ENCODE data around the gene XK. TPM values are rescaled to one million over a fixed set of nuclear protein-coding genes. Genes with fewer than 3 reads are reported as not detected.

The XK gene
- total RNA-seq, 1 donor from 2014 or later = 2.2 TPM

- Histone ChIP-seq H3K36me3 (no peaks in the 10 kb centered on the region), H3K27me3 (ENCODE audit: low read depth) (no peaks in the 10 kb centered on the region), H3K9me3 (no peaks in the 10 kb centered on the region), H3K4me1 (no peaks in the 10 kb centered on the region), H3K4me3 (no peak overlapping the region), H3K27ac (no peak overlapping the region)
- intact Hi-C loops (cut with DNase I) = no loop called here
- DNase-seq (no peak), ATAC-seq (no peak)
- TF ChIP-seq, protein P1, sequence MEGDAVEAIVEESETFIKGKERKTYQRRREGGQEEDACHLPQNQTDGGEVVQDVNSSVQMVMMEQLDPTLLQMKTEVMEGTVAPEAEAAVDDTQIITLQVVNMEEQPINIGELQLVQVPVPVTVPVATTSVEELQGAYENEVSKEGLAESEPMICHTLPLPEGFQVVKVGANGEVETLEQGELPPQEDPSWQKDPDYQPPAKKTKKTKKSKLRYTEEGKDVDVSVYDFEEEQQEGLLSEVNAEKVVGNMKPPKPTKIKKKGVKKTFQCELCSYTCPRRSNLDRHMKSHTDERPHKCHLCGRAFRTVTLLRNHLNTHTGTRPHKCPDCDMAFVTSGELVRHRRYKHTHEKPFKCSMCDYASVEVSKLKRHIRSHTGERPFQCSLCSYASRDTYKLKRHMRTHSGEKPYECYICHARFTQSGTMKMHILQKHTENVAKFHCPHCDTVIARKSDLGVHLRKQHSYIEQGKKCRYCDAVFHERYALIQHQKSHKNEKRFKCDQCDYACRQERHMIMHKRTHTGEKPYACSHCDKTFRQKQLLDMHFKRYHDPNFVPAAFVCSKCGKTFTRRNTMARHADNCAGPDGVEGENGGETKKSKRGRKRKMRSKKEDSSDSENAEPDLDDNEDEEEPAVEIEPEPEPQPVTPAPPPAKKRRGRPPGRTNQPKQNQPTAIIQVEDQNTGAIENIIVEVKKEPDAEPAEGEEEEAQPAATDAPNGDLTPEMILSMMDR (IDR thresholded peaks at IDR 0.05) = no peak
Observed at GRCh38 chrX:37658343-37659030, 27.1 kb upstream of the XK start.

GRCh38 chrX:37659047-37659446 is 26.5 kb upstream of the XK start:
- no peaks in the 10 kb centered on the region for H3K9me3 ChIP-seq
- TF ChIP-seq, protein P1 (IDR thresholded peaks at IDR 0.05) = no peak
- H3K4me1 ChIP-seq = no peaks in the 10 kb centered on the region
- DNase-seq = no peak
- H3K4me3 ChIP-seq = no peak overlapping the region
- no peaks in the 10 kb centered on the region for H3K27me3 ChIP-seq (ENCODE audit: low read depth)
- ATAC-seq = no peak
- intact Hi-C loops (cut with DNase I) = no loop called here
- H3K36me3 ChIP-seq = no peaks in the 10 kb centered on the region
- no peak overlapping the region for H3K27ac ChIP-seq

- no peak overlapping the region for H3K27ac ChIP-seq
- H3K36me3 ChIP-seq = no peaks in the 10 kb centered on the region
- H3K4me3 ChIP-seq = no peak overlapping the region
- intact Hi-C loops (cut with DNase I) = no loop called here
- H3K27me3 ChIP-seq (ENCODE audit: low read depth) = no peaks in the 10 kb centered on the region
- no peaks in the 10 kb centered on the region for H3K9me3 ChIP-seq
- ATAC-seq (no peak), DNase-seq (no peak)
- no peaks in the 10 kb centered on the region for H3K4me1 ChIP-seq
- TF ChIP-seq, protein P1 (IDR thresholded peaks at IDR 0.05) = no peak
Observed at GRCh38 chrX:37662181-37662580, 23.4 kb upstream of the XK start.

DNA sequence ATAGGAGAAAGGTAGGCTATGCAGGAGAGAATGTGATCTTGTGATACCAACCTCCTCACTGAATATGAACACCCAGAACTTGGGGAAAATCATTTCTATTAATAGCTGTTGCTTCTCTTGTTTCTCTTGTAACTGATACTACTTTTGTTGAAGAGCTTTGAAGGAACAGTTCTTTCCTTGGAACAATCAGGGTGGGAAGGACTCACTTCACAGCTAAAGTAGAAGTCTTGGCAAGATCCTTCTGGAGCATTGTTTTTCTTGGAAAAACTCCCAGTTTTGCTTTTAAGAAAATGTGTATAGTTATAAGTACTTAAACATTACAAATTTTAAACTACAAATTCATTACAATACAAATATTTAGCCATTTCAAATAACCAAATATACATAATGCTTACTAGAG is 19.1 kb upstream of the XK start:
- Histone ChIP-seq H3K36me3 (no peaks in the 10 kb centered on the region), H3K4me3 (no peak overlapping the region), H3K4me1 (no peaks in the 10 kb centered on the region), H3K27me3 (ENCODE audit: low read depth) (no peaks in the 10 kb centered on the region), H3K27ac (no peak overlapping the region), H3K9me3 (no peaks in the 10 kb centered on the region)
- ATAC-seq (no peak), DNase-seq (no peak)
- intact Hi-C loops (cut with DNase I) = no loop called here
- TF ChIP-seq, protein P1 (IDR thresholded peaks at IDR 0.05) = no peak

GRCh38 chrX:37667141-37667540 is 18.4 kb upstream of the XK start:
- DNase-seq (no peak), ATAC-seq (no peak)
- no peaks in the 10 kb centered on the region for H3K4me1 ChIP-seq
- H3K27ac ChIP-seq = no peak overlapping the region
- no peaks in the 10 kb centered on the region for H3K36me3 ChIP-seq
- H3K9me3 ChIP-seq = no peaks in the 10 kb centered on the region
- H3K27me3 ChIP-seq (ENCODE audit: low read depth) = no peaks in the 10 kb centered on the region
- TF ChIP-seq, protein P1 (IDR thresholded peaks at IDR 0.05) = no peak
- intact Hi-C loops (cut with DNase I) = no loop called here
- H3K4me3 ChIP-seq = no peak overlapping the region
